ENCODE data around the gene FAAP20. TPM values are rescaled to one million over a fixed set of nuclear protein-coding genes. Genes with fewer than 3 reads are reported as not detected.

The FAAP20 gene
- total and polyA plus RNA-seq, 9 of the 15 experiments (the other 6 are each of a cell fraction or from before 2014, with no cell fraction given), result 0.58 to 143 (median 9.9) TPM

DNA sequence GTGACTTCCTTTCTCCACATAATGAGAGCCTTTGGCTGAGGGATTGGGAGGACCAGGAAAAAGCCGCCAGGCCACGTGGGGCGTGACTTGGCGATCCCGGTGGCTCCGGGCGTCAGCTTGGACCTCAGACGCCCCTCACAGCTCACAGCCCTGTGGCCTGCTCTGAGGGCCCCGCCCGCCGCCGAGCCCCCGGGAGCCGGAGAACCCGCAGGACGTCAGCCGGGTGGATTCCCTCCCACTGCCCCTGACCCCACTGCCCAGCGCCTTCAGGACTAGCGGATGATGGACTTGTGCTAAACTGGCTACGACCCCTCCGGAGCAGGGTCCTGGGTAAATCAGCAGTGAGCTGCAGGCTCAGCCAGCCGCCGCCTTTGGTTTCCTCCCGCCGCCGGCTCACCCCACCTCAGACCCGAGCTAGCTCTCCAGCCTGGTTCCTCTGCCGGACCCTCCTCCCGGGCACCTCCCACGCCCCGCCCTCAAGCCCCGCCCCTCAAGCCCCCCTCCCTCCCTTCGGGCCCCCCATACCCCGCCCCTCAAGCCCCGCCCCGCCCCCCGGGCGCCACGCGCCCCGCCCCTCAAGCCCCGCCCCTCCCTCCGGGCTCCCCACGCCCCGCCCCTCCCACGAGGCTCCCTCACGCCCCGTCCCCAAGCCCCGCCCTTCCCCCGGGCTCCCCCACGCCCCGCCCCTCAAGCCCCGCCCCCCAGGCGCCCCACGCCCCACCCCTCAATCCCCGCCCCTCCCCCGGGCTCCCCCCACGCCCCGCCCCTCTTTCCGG lies 10.0 kb upstream of the FAAP20 start (continued):
- no peak for TF ChIP-seq RFX7 (CRISPR knock-in tag; IDR thresholded peaks at IDR 0.05)
- no peak for TF ChIP-seq RHOXF2B (CRISPR knock-in tag; conservative IDR thresholded peaks at IDR 0.05)
- no peak for TF ChIP-seq ZNF184 (CRISPR knock-in tag; IDR thresholded peaks at IDR 0.05)
- TF ChIP-seq ZNF133 (CRISPR knock-in tag; IDR thresholded peaks at IDR 0.05), result no peak
- TF ChIP-seq KLF1 (tag; IDR thresholded peaks at IDR 0.05), result no peak
- TF ChIP-seq, protein P1, sequence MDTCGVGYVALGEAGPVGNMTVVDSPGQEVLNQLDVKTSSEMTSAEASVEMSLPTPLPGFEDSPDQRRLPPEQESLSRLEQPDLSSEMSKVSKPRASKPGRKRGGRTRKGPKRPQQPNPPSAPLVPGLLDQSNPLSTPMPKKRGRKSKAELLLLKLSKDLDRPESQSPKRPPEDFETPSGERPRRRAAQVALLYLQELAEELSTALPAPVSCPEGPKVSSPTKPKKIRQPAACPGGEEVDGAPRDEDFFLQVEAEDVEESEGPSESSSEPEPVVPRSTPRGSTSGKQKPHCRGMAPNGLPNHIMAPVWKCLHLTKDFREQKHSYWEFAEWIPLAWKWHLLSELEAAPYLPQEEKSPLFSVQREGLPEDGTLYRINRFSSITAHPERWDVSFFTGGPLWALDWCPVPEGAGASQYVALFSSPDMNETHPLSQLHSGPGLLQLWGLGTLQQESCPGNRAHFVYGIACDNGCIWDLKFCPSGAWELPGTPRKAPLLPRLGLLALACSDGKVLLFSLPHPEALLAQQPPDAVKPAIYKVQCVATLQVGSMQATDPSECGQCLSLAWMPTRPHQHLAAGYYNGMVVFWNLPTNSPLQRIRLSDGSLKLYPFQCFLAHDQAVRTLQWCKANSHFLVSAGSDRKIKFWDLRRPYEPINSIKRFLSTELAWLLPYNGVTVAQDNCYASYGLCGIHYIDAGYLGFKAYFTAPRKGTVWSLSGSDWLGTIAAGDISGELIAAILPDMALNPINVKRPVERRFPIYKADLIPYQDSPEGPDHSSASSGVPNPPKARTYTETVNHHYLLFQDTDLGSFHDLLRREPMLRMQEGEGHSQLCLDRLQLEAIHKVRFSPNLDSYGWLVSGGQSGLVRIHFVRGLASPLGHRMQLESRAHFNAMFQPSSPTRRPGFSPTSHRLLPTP (IDR thresholded peaks at IDR 0.05; ENCODE audit: borderline replicate concordance, extremely low read depth, insufficient read length), result no peak
- no peak for TF ChIP-seq ZNF583 (CRISPR knock-in tag; IDR thresholded peaks at IDR 0.05)
- no peak for TF ChIP-seq ESRRA (IDR thresholded peaks at IDR 0.05; ENCODE audit: borderline replicate concordance, low read depth)
- no peak for TF ChIP-seq NCOA6 (IDR thresholded peaks at IDR 0.05)
- TF ChIP-seq, protein P2, sequence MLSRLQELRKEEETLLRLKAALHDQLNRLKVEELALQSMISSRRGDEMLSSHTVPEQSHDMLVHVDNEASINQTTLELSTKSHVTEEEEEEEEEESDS (CRISPR knock-in tag; IDR thresholded peaks at IDR 0.05), result no peak
- TF ChIP-seq JUND (IDR thresholded peaks at IDR 0.05; ENCODE audit: borderline replicate concordance, low read depth, low read length), result no peak
- no peak for TF ChIP-seq JUND (tag; IDR thresholded peaks at IDR 0.05; ENCODE audit: borderline replicate concordance, low read depth, low read length)
- TF ChIP-seq CXXC5 (CRISPR knock-in tag; IDR thresholded peaks at IDR 0.05), result peak; percentile 26; the same call in 1 of the 2 replicates
- TF ChIP-seq SRSF7 (optimal IDR thresholded peaks at IDR 0.05; ENCODE audit: low read depth, low read length), result no peak
- TF ChIP-seq CCNT2 (IDR thresholded peaks at IDR 0.05; ENCODE audit: borderline replicate concordance, extremely low read depth, insufficient read length, low read depth, low read length), result peak; percentile 28
- no peak for TF ChIP-seq ZNF551 (CRISPR knock-in tag; IDR thresholded peaks at IDR 0.05)
- TF ChIP-seq, protein P3, sequence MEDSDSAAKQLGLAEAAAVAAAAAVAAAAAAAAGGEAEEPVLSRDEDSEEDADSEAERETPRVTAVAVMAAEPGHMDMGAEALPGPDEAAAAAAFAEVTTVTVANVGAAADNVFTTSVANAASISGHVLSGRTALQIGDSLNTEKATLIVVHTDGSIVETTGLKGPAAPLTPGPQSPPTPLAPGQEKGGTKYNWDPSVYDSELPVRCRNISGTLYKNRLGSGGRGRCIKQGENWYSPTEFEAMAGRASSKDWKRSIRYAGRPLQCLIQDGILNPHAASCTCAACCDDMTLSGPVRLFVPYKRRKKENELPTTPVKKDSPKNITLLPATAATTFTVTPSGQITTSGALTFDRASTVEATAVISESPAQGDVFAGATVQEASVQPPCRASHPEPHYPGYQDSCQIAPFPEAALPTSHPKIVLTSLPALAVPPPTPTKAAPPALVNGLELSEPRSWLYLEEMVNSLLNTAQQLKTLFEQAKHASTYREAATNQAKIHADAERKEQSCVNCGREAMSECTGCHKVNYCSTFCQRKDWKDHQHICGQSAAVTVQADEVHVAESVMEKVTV (CRISPR knock-in tag; IDR thresholded peaks at IDR 0.05), result no peak
- TF ChIP-seq, protein P4, sequence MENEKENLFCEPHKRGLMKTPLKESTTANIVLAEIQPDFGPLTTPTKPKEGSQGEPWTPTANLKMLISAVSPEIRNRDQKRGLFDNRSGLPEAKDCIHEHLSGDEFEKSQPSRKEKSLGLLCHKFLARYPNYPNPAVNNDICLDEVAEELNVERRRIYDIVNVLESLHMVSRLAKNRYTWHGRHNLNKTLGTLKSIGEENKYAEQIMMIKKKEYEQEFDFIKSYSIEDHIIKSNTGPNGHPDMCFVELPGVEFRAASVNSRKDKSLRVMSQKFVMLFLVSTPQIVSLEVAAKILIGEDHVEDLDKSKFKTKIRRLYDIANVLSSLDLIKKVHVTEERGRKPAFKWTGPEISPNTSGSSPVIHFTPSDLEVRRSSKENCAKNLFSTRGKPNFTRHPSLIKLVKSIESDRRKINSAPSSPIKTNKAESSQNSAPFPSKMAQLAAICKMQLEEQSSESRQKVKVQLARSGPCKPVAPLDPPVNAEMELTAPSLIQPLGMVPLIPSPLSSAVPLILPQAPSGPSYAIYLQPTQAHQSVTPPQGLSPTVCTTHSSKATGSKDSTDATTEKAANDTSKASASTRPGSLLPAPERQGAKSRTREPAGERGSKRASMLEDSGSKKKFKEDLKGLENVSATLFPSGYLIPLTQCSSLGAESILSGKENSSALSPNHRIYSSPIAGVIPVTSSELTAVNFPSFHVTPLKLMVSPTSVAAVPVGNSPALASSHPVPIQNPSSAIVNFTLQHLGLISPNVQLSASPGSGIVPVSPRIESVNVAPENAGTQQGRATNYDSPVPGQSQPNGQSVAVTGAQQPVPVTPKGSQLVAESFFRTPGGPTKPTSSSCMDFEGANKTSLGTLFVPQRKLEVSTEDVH (IDR thresholded peaks at IDR 0.05; ENCODE audit: low read depth, partially characterized antibody), result no peak
- TF ChIP-seq, protein P5, sequence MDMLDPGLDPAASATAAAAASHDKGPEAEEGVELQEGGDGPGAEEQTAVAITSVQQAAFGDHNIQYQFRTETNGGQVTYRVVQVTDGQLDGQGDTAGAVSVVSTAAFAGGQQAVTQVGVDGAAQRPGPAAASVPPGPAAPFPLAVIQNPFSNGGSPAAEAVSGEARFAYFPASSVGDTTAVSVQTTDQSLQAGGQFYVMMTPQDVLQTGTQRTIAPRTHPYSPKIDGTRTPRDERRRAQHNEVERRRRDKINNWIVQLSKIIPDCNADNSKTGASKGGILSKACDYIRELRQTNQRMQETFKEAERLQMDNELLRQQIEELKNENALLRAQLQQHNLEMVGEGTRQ (CRISPR knock-in tag; IDR thresholded peaks at IDR 0.05), result peak; percentile 43
- TF ChIP-seq PHB (CRISPR knock-in tag; IDR thresholded peaks at IDR 0.05), result no peak
- TF ChIP-seq ZNF282 (CRISPR knock-in tag; IDR thresholded peaks at IDR 0.05), result no peak
